Measurements from ENCODE around the gene SLC40A1. TPM values are rescaled to one million over a fixed set of nuclear protein-coding genes. Genes with fewer than 3 reads are reported as not detected.
A peak's percentile ranks its signal among the peaks of the same experiment; 100 is the strongest.

The SLC40A1 gene
- total and polyA plus RNA-seq, 2 of the 8 experiments (the other 6 are each of a cell fraction or from before 2014, with no cell fraction given), result 0.03 TPM; not detected in 1

DNA sequence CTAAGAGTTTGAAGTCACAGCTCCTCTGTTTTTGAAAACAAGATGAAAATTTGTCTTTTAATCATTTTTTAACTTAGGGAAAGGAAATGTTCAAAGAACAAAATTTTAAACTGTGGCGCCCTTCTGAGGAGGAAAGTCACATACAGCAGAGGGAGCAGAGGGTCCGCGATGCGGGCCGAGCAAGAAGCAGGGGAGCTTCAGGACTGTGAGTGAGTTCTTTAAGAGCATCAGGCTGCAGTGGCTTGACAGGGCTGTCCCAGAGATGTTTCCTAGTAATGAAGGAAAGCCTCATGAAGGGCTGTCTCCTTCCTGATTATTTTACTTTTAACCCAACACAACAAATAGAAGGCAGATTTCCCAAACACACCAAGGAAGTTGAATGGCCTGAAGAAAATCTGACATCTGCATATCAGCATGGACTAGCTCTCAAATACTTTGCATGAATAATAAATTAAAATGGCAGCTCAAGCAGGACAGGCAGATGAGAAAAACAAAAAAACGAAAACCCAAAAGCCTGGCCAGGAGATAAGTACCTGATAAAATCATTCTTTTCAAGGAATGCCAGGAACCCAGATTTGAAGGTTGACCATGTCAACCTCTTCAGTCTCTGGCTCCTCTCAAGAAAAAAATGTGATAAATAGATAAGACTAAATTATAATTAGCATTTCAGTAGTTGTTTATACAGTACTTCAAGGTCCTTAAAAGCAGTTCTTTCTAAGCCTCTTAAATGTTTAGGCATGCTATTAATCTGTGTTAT, 60.8 kb downstream of the SLC40A1 start:
- no peak overlapping the region for H3K56ac ChIP-seq (replicated peaks; ENCODE audit: insufficient read length, low read depth, low read length)
- no peak overlapping the region for H3K27ac ChIP-seq (ENCODE audit: low read depth, low read length)
- H3K79me1 ChIP-seq (ENCODE audit: low read depth, low read length), result no peaks in the 10 kb centered on the region
- no peaks in the 10 kb centered on the region for H3K23me2 ChIP-seq (ENCODE audit: low read depth, low read length)
- H3K79me2 ChIP-seq (ENCODE audit: control insufficient read depth in 1 of 2, insufficient read depth in 2 of 2, low read length in 2 of 2), result no peaks in the 10 kb centered on the region
- no peak overlapping the region for H2AFZ ChIP-seq (ENCODE audit: low read length)
- H4K8ac ChIP-seq (ENCODE audit: extremely low read depth, insufficient read depth, low read length), result no peak overlapping the region
- FAIRE-seq (no peak), DNase-seq (ENCODE audit: low read depth in 1 of 2, low spot score in 2 of 2) (no peak)
- no peak overlapping the region for H2AK5ac ChIP-seq (ENCODE audit: low read depth, low read length)
- H2BK12ac ChIP-seq (ENCODE audit: low read depth, low read length), result no peak overlapping the region
- no peak overlapping the region for H3K4me3 ChIP-seq (ENCODE audit: extremely low read depth in 1 of 4, insufficient read depth in 2 of 4, low read depth in 3 of 4, low read length in 4 of 4)
- no peak overlapping the region for H2BK5ac ChIP-seq (ENCODE audit: low read depth, low read length)
- no peaks in the 10 kb centered on the region for H3K4me1 ChIP-seq (replicated peaks in 1 of 4; ENCODE audit: control insufficient read depth in 3 of 4, insufficient read depth in 4 of 4, low read length in 3 of 4)
- H3K27me3 ChIP-seq (replicated peaks in 1 of 4; ENCODE audit: control insufficient read depth in 3 of 4, extremely low read depth in 1 of 4, insufficient read depth in 3 of 4, low read length in 3 of 4), result no peaks in the 10 kb centered on the region
- H3K9ac ChIP-seq (replicated peaks in 1 of 4; ENCODE audit: extremely low read depth in 1 of 4, low read depth in 3 of 4, low read length in 3 of 4), result no peak overlapping the region
- H4K91ac ChIP-seq (replicated peaks; ENCODE audit: insufficient read length, low read length), result no peak overlapping the region
- H2BK15ac ChIP-seq (ENCODE audit: low read length), result no peak overlapping the region
- H3K36me3 ChIP-seq (ENCODE audit: control insufficient read depth in 2 of 4, insufficient read depth in 4 of 4, low read length in 3 of 4), result no peaks in the 10 kb centered on the region
- 82% methylated on average over 6 of the region's 6 CpGs; no CpG with 5 or more reads in 1 of the 2 experiments for WGBS, 2 experiments (ENCODE audit: extremely low coverage in 1 of 2, insufficient coverage in 1 of 2, insufficient read length in 1 of 2, insufficient replicate concordance in 2 of 2, low coverage in 1 of 2, low lambda C conversion rate in 2 of 2, missing lambda C conversion rate in 1 of 2)
- H2BK120ac ChIP-seq (replicated peaks; ENCODE audit: low read depth, low read length), result no peak overlapping the region
- no peak overlapping the region for H2BK20ac ChIP-seq (ENCODE audit: low read length)
- no peak overlapping the region for H3K4ac ChIP-seq (replicated peaks; ENCODE audit: insufficient read length, low read depth, low read length)
- POLR2A ChIA-PET (ENCODE audit: partially characterized antibody), result no interaction called here
- H3K9me3 ChIP-seq (ENCODE audit: insufficient read depth in 2 of 2, low read depth in 1 of 2, low read length in 1 of 2), result no peaks in the 10 kb centered on the region
- CTCF ChIA-PET (ENCODE audit: partially characterized antibody), result interaction anchor here (0.7 to 1.7 kb wide), 5 partner anchors 11 to 141 kb away, joined by 3 to 8 read pairs (median 3); no protein-coding TSS in a partner anchor
- H3K18ac ChIP-seq (ENCODE audit: extremely low read depth, low read length), result no peak overlapping the region
- H3K4me2 ChIP-seq (ENCODE audit: insufficient read depth in 1 of 2, low read depth in 2 of 2, low read length in 2 of 2), result no peak overlapping the region
- H4K5ac ChIP-seq (ENCODE audit: insufficient read length, low read depth, low read length), result no peak overlapping the region
- no peaks in the 10 kb centered on the region for H4K20me1 ChIP-seq (replicated peaks in 1 of 2; ENCODE audit: control insufficient read depth in 1 of 2, insufficient read depth in 2 of 2, low read length in 2 of 2)
- H3K14ac ChIP-seq (ENCODE audit: insufficient read length), result no peak overlapping the region
- H3K23ac ChIP-seq (ENCODE audit: insufficient read length), result no peak overlapping the region
- TF ChIP-seq, protein P1, sequence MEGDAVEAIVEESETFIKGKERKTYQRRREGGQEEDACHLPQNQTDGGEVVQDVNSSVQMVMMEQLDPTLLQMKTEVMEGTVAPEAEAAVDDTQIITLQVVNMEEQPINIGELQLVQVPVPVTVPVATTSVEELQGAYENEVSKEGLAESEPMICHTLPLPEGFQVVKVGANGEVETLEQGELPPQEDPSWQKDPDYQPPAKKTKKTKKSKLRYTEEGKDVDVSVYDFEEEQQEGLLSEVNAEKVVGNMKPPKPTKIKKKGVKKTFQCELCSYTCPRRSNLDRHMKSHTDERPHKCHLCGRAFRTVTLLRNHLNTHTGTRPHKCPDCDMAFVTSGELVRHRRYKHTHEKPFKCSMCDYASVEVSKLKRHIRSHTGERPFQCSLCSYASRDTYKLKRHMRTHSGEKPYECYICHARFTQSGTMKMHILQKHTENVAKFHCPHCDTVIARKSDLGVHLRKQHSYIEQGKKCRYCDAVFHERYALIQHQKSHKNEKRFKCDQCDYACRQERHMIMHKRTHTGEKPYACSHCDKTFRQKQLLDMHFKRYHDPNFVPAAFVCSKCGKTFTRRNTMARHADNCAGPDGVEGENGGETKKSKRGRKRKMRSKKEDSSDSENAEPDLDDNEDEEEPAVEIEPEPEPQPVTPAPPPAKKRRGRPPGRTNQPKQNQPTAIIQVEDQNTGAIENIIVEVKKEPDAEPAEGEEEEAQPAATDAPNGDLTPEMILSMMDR (IDR thresholded peaks at IDR 0.05; ENCODE audit: control extremely low read depth in 1 of 3, insufficient read depth in 1 of 3, low read depth in 1 of 3, low read length in 3 of 3), result peak in 1 of 3 experiments; percentile 17; a peak in 1 of 4 replicates
- TF ChIP-seq RAD21 (IDR thresholded peaks at IDR 0.05 in 1 of 2, conservative IDR thresholded peaks at IDR 0.05 in 1 of 2; ENCODE audit: low read depth in 2 of 2, low read length in 2 of 2) (peak; percentile 37 to 38; a peak in 2 of 4 replicates), RNF2 (IDR thresholded peaks at IDR 0.05; ENCODE audit: borderline replicate concordance, low read depth, low read length, missing control alignments, poor library complexity, severe bottlenecking) (no peak), HDAC6 (IDR thresholded peaks at IDR 0.05; ENCODE audit: low read depth, low read length) (no peak), SP1 (IDR thresholded peaks at IDR 0.05; ENCODE audit: low read depth, low read length) (no peak), SAP30 (IDR thresholded peaks at IDR 0.05; ENCODE audit: insufficient read depth, insufficient replicate concordance, low read length) (no peak), TBP (IDR thresholded peaks at IDR 0.05; ENCODE audit: low read depth, low read length) (no peak), SUZ12 (IDR thresholded peaks at IDR 0.05; ENCODE audit: low read length) (no peak), CHD1 (IDR thresholded peaks at IDR 0.05; ENCODE audit: low read depth, low read length) (no peak)

Measured in H1 (cell line).